Suprapubic skin (tissue), 4 donors: ENCODE measurements around the gene PDE9A.

Source experiments
- CTCF ChIP-seq, 2 donors: fragments of 200-600 bp in 1 of 2; fragments of 450-650 bp in 1 of 2; sonication (generic) in 1 of 2; IDR thresholded peaks; one replicate each; pipeline ENCODE4 v1.5.1; 2016 to 2019; ENCODE audit warnings: antibody characterized with exemption in 2 of 2, mild to moderate bottlenecking in 1 of 2, moderate library complexity in 1 of 2
- POLR2A ChIP-seq, 2 donors: fragments of 450-650 bp; IDR thresholded peaks; one replicate each; pipeline ENCODE4 v1.6.1; 2017; ENCODE audit warnings: antibody characterized with exemption in 2 of 2, mild to moderate bottlenecking in 2 of 2, moderate library complexity in 2 of 2
- POLR2AphosphoS5 ChIP-seq, 3 donors: sonication (generic); formaldehyde crosslinking; IDR thresholded peaks; one replicate each; pipeline ENCODE4 v1.6.1; 2017; ENCODE audit warnings: antibody characterized with exemption in 3 of 3

- TF ChIP-seq CTCF (IDR thresholded peaks at IDR 0.05) (no peak), POLR2A (IDR thresholded peaks at IDR 0.05) (no peak), POLR2AphosphoS5 (IDR thresholded peaks at IDR 0.05) (no peak)
Measured at GRCh38 chr21:42732033-42732410, 78.6 kb downstream of the PDE9A start.
